Progenitor cell of endocrine pancreas (in vitro differentiated cells): ENCODE results near the gene INAFM2. TPM values are rescaled to one million over a fixed set of nuclear protein-coding genes. Genes with fewer than 3 reads are reported as not detected.

Source experiments
- DNase-seq: peaks from one replicate; pipeline ENCODE4 v3.0.0; 2021; ENCODE audit warnings: low spot score; ENCODE audit not compliant: unreplicated experiment
- H3K27ac Mint-ChIP-seq: 2 replicates; pipeline ENCODE4 v1.8.0; 2021; ENCODE audit warnings: mild to moderate bottlenecking, moderate library complexity, mixed read lengths
- H3K27me3 Mint-ChIP-seq: 2 replicates; pipeline ENCODE4 v1.8.0; 2021; ENCODE audit warnings: mixed read lengths
- H3K36me3 Mint-ChIP-seq: 2 replicates; pipeline ENCODE4 v1.8.0; 2022; ENCODE audit warnings: mixed read lengths; ENCODE audit not compliant: insufficient read depth
- H3K4me1 Mint-ChIP-seq: 2 replicates; pipeline ENCODE4 v1.8.0; 2021; ENCODE audit warnings: low read depth, mixed read lengths
- H3K4me3 Mint-ChIP-seq: 2 replicates; pipeline ENCODE4 v1.8.0; 2021; ENCODE audit warnings: low read depth, mild to moderate bottlenecking, moderate library complexity, mixed read lengths
- H3K9me3 Mint-ChIP-seq: 2 replicates; pipeline ENCODE4 v1.8.0; 2021; ENCODE audit warnings: low read depth, mixed read lengths
- long read RNA-seq: library from polyadenylated mRNA; unstranded; transcript quantifications from one replicate; pipeline ENCODE4 v2.0.0, GENCODE V29; 2020
- total RNA-seq: library from RNA; stranded (reverse); gene quantifications from 2 replicates; pipeline ENCODE4 v1.2.1, GENCODE V29; 2021
- TF ChIP-seq, protein P1 (sequence below): fragments of 200-600 bp; sonication (generic); IDR thresholded peaks from one replicate; pipeline ENCODE4 v1.5.0; 2021; ENCODE audit warnings: antibody characterized with exemption, mild to moderate bottlenecking; ENCODE audit not compliant: unreplicated experiment

INAFM2 gene
- 12.9 and 14.9 TPM in 2 replicates for total RNA-seq
- long read RNA-seq, partial matches to known transcripts = 0 of 1 reads
- long read RNA-seq, other reads (novel, unspliced or antisense) = 0 of 1 reads

- peak within 1 kb of the TSS; percentile 68 for H3K4me3 Mint-ChIP-seq
- no peaks in the 10 kb centered on the region for H3K4me1 Mint-ChIP-seq
Measured at GRCh38 chr15:40323239-40323952, at the start of gene INAFM2. Gene INAFM2, plus strand, starts transcription at chr15:40323692. Its CDS starts 364 bp downstream, at chr15:40324056.

DNA sequence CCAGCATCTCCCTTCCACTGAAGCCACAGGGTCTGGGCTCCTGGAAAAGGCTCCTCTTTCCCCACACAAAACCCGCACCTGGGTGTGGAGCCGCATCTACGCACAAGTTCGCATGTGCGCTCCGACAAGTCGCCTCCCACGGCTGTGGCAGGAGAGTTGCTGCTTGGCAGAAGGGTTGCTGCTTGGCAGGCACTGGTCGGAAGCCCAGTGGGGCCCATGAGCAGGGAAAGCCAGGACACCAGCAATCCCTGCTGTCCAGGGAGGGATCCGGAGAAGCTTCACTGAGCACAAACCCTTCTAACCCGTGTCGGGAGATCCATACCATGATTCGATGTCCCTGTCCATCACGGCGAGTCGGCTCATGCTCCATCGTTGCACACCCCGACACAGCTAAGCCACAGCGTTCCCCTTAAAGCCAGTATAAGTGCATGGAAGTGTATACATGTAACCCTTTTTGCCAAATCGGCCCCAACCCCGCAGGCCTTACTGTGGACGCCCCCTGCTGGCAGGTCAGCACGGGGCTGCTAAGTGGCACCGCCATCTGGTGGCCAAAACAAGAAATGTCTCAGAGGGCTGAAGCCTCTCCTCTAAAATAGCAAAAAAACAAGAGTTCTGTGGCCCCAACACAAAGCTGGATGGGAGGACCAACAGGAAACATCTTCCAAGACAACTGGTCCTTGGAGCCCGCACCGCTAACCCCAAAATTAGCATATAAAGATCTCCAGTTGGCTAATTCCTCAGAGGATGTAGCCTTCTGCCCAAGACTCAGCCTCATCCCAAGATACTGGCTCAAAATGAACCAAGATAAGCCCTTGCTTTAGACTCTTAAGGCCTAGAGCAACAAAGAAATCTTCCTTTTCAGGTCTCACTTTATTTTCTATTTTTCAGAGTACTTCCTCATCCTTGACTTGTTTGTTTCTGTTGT, 48.9 kb upstream of the INAFM2 start:
- peaks cover 16% of the 10 kb centered on the region for H3K27me3 Mint-ChIP-seq
- H3K4me1 Mint-ChIP-seq = peaks cover 12% of the 10 kb centered on the region
- TF ChIP-seq, protein P1, sequence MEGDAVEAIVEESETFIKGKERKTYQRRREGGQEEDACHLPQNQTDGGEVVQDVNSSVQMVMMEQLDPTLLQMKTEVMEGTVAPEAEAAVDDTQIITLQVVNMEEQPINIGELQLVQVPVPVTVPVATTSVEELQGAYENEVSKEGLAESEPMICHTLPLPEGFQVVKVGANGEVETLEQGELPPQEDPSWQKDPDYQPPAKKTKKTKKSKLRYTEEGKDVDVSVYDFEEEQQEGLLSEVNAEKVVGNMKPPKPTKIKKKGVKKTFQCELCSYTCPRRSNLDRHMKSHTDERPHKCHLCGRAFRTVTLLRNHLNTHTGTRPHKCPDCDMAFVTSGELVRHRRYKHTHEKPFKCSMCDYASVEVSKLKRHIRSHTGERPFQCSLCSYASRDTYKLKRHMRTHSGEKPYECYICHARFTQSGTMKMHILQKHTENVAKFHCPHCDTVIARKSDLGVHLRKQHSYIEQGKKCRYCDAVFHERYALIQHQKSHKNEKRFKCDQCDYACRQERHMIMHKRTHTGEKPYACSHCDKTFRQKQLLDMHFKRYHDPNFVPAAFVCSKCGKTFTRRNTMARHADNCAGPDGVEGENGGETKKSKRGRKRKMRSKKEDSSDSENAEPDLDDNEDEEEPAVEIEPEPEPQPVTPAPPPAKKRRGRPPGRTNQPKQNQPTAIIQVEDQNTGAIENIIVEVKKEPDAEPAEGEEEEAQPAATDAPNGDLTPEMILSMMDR = peak; percentile 100
- H3K36me3 Mint-ChIP-seq = peaks cover 3% of the 10 kb centered on the region
- peak; percentile 78 for DNase-seq
- no peaks in the 10 kb centered on the region for H3K9me3 Mint-ChIP-seq
- no peak overlapping the region for H3K27ac Mint-ChIP-seq
- H3K4me3 Mint-ChIP-seq = no peak overlapping the region

More at GRCh38 chr15:40323239-40323952, at the start of gene INAFM2:
- TF ChIP-seq, protein P1 = peak; percentile 81
- Mint-ChIP-seq H3K27ac (peak within 1 kb of the TSS; percentile 4), H3K9me3 (peaks cover 4% of the 10 kb centered on the region), H3K27me3 (peaks cover 63% of the 10 kb centered on the region), H3K36me3 (peaks cover 2% of the 10 kb centered on the region)
- DNase-seq = peak; percentile 85

- H3K36me3 Mint-ChIP-seq = peaks cover 3% of the 10 kb centered on the region
- DNase-seq = no peak
- H3K27me3 Mint-ChIP-seq = peaks cover 23% of the 10 kb centered on the region
- H3K9me3 Mint-ChIP-seq = no peaks in the 10 kb centered on the region
- H3K4me1 Mint-ChIP-seq = peaks cover 12% of the 10 kb centered on the region
- H3K4me3 Mint-ChIP-seq = no peak overlapping the region
- TF ChIP-seq, protein P1 = no peak
- H3K27ac Mint-ChIP-seq = no peak overlapping the region
Measured at GRCh38 chr15:40275523-40275922, 48.0 kb upstream of the INAFM2 start.

DNA sequence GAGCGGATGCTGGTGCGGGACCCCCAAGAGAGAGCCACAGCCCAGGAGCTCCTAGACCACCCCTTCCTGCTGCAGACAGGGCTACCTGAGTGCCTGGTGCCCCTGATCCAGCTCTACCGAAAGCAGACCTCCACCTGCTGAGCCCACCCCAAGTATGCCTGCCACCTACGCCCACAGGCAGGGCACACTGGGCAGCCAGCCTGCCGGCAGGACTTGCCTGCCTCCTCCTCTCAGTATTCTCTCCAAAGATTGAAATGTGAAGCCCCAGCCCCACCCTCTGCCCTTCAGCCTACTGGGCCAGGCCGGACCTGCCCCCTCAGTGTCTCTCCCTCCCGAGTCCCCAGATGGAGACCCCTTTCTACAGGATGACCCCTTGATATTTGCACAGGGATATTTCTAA, 47.5 kb upstream of the INAFM2 start:
- H3K4me1 Mint-ChIP-seq = peaks cover 12% of the 10 kb centered on the region
- peaks cover 27% of the 10 kb centered on the region for H3K27me3 Mint-ChIP-seq
- H3K36me3 Mint-ChIP-seq = peaks cover 3% of the 10 kb centered on the region
- no peak for DNase-seq
- TF ChIP-seq, protein P1 = no peak
- H3K27ac Mint-ChIP-seq = no peak overlapping the region
- no peak overlapping the region for H3K4me3 Mint-ChIP-seq
- no peaks in the 10 kb centered on the region for H3K9me3 Mint-ChIP-seq

DNA sequence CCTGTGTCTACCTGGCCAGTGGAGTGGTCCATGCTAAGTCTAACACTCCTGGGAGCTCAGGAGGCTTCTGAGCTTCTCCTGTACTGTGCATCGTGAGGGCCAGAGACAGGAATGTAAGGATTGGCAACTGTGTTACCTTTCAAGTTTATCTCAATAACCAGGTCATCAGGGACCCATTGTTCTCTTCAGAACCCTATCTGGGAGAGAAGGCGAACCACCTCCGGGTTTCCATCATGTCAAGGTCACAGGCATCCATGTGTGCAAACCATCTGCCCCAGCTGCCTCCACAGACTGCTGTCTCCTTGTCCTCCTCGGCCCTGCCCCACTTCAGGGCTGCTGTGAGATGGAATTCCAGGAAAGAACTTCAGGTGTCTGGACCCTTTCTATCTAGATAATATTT, 46.6 kb upstream of the INAFM2 start:
- no peak for DNase-seq
- peaks cover 12% of the 10 kb centered on the region for H3K4me1 Mint-ChIP-seq
- no peak overlapping the region for H3K27ac Mint-ChIP-seq
- peaks cover 31% of the 10 kb centered on the region for H3K27me3 Mint-ChIP-seq
- TF ChIP-seq, protein P1 = no peak
- H3K4me3 Mint-ChIP-seq = no peak overlapping the region
- H3K9me3 Mint-ChIP-seq = no peaks in the 10 kb centered on the region
- H3K36me3 Mint-ChIP-seq = peaks cover 3% of the 10 kb centered on the region
